Activated CD4-positive, alpha-beta memory T cell treated with anti-CD3 and anti-CD28 coated beads for 36 hours (primary cell): ENCODE results near the gene CDC42BPG. TPM values are rescaled to one million over a fixed set of nuclear protein-coding genes. Genes with fewer than 3 reads are reported as not detected.
"Not testable (repeated sequence)": the region's sequence is repeated elsewhere in the genome, so short reads cannot be mapped to it uniquely, and the experiment has no call there.

ENCODE experiments used
- CTCF ChIA-PET: fragments of 350-600 bp; sonication (Branson Sonifier 250); formaldehyde crosslinking; loops from one replicate; lab custom pipeline; 2021; ENCODE audit warnings: antibody characterized with exemption, inconsistent platforms; lab: Charles Lee
- POLR2A ChIA-PET: fragments of 350-600 bp; sonication (Branson Sonifier 250); formaldehyde crosslinking; loops from one replicate; lab custom pipeline; 2021; ENCODE audit warnings: antibody characterized with exemption; lab: Charles Lee
- DNase-seq: peaks from one replicate; pipeline ENCODE4 v3.0.0-alpha.2; 2020
- H3K27ac Mint-ChIP-seq: one replicate; pipeline ENCODE4 v1.8.0; 2021; ENCODE audit warnings: mixed read lengths
- H3K27me3 Mint-ChIP-seq: one replicate; pipeline ENCODE4 v1.8.0; 2021; ENCODE audit warnings: mixed read lengths
- H3K36me3 Mint-ChIP-seq: one replicate; pipeline ENCODE4 v1.8.0; 2021; ENCODE audit warnings: mixed read lengths
- H3K4me1 Mint-ChIP-seq: one replicate; pipeline ENCODE4 v1.8.0; 2021; ENCODE audit warnings: low read depth, mixed read lengths
- H3K4me3 Mint-ChIP-seq: one replicate; pipeline ENCODE4 v1.8.0; 2021; ENCODE audit warnings: mild to moderate bottlenecking, mixed read lengths
- H3K9me3 Mint-ChIP-seq: one replicate; pipeline ENCODE4 v1.8.0; 2021; ENCODE audit warnings: mixed read lengths
- intact Hi-C: fragments of 100-400 bp; cut with micrococcal nuclease; formaldehyde crosslinking; loops from one replicate; pipeline ENCODE4 v1.15.1; 2023
- total RNA-seq, 2 experiments: library from RNA; stranded (reverse); gene quantifications; one replicate each; pipeline ENCODE4 v1.2.3, GENCODE V29; 2021

The CDC42BPG gene
- total RNA-seq, 2 experiments from 2014 or later: 0.39 to 0.69 TPM

GRCh38 chr11:64849598-64850356, 5.3 kb upstream of the CDC42BPG start:
- Mint-ChIP-seq H3K4me3 (no peak overlapping the region), H3K4me1 (peaks cover 71% of the 10 kb centered on the region), H3K27me3 (no peaks in the 10 kb centered on the region), H3K9me3 (no peaks in the 10 kb centered on the region), H3K36me3 (peaks cover 17% of the 10 kb centered on the region), H3K27ac (peak overlapping the region; percentile 67)
- intact Hi-C loops: loop anchor here (2.0 to 5.0 kb wide), 3 partner anchors 15 to 483 kb away; partner anchors contain the start of genes DPF2 and SNX15
- POLR2A ChIA-PET: interaction anchor here (0.9 to 8.2 kb wide), 6 partner anchors 9 to 285 kb away, joined by 3 to 67 read pairs (median 16); partner anchors contain the start of genes EHD1 and SYVN1
- CTCF ChIA-PET: interaction anchor here (0.7 to 29.1 kb wide), 6 partner anchors 10 to 261 kb away, joined by 3 to 1198 read pairs (median 30); partner anchors contain the start of genes ARL2 and EHD1
- no peak for DNase-seq

GRCh38 chr11:64848826-64849597, 4.6 kb upstream of the CDC42BPG start:
- DNase-seq: no peak
- ChIA-PET CTCF (interaction anchor here (1.0 to 29.1 kb wide), 10 partner anchors 10 to 272 kb away, joined by 3 to 1198 read pairs (median 7); partner anchors contain the start of genes ARL2, ATG2A, EHD1 and TM7SF2), POLR2A (interaction anchor here (0.9 to 3.9 kb wide), 11 partner anchors 10 to 286 kb away, joined by 3 to 23 read pairs (median 6); partner anchors contain the start of genes EHD1 and SYVN1)
- intact Hi-C loops: loop anchor here (5.0 kb wide), 1 partner anchor 178 kb away; the partner anchor contains the start of gene SNX15
- no peaks in the 10 kb centered on the region for H3K9me3 Mint-ChIP-seq
- H3K36me3 Mint-ChIP-seq: peaks cover 10% of the 10 kb centered on the region
- H3K27ac Mint-ChIP-seq: peak overlapping the region; percentile 5
- no peaks in the 10 kb centered on the region for H3K27me3 Mint-ChIP-seq
- peaks cover 63% of the 10 kb centered on the region for H3K4me1 Mint-ChIP-seq
- H3K4me3 Mint-ChIP-seq: no peak overlapping the region

- Mint-ChIP-seq H3K27me3 (no peaks in the 10 kb centered on the region), H3K4me1 (peaks cover 60% of the 10 kb centered on the region), H3K36me3 (peaks cover 4% of the 10 kb centered on the region), H3K4me3 (no peak overlapping the region), H3K9me3 (no peaks in the 10 kb centered on the region), H3K27ac (no peak overlapping the region)
- intact Hi-C loops: loop anchor here (5.0 kb wide), 1 partner anchor 179 kb away; the partner anchor contains the start of gene SNX15
- no peak for DNase-seq
- CTCF ChIA-PET: interaction anchor here (0.8 to 29.1 kb wide), 11 partner anchors 9 to 273 kb away, joined by 3 to 1198 read pairs (median 6); partner anchors contain the start of genes ARL2, ATG2A, EHD1 and TM7SF2
- POLR2A ChIA-PET: interaction anchor here (1.0 to 3.9 kb wide), 10 partner anchors 11 to 286 kb away, joined by 3 to 23 read pairs (median 7); partner anchors contain the start of genes EHD1 and SYVN1
Measured at GRCh38 chr11:64848214-64848825, 3.9 kb upstream of the CDC42BPG start.

- Mint-ChIP-seq H3K4me3 (no peak overlapping the region), H3K9me3 (no peaks in the 10 kb centered on the region), H3K4me1 (peaks cover 48% of the 10 kb centered on the region), H3K27me3 (no peaks in the 10 kb centered on the region), H3K36me3 (no peaks in the 10 kb centered on the region), H3K27ac (peak overlapping the region; percentile 18)
- POLR2A ChIA-PET: interaction anchor here (1.9 to 3.9 kb wide), 4 partner anchors 17 to 38 kb away, joined by 8 to 23 read pairs (median 15); partner anchors contain the start of gene EHD1
- CTCF ChIA-PET: interaction anchor here (0.6 to 29.1 kb wide), 17 partner anchors 11 to 488 kb away, joined by 3 to 1198 read pairs (median 4); partner anchors contain the start of genes ARL2, ATG2A, EHD1 and FAU
- intact Hi-C loops: loop anchor here (1.0 to 5.0 kb wide), 4 partner anchors 47 to 270 kb away; partner anchors contain the start of genes ARL2, SNX15 and ZNHIT2
- DNase-seq: peak; percentile 94
Measured at GRCh38 chr11:64846998-64847666, 2.7 kb upstream of the CDC42BPG start.

GRCh38 chr11:64845776-64846129, 1.3 kb upstream of the CDC42BPG start:
- not testable (repeated sequence) for DNase-seq, H3K9me3 Mint-ChIP-seq, H3K27ac Mint-ChIP-seq, H3K27me3 Mint-ChIP-seq, H3K4me3 Mint-ChIP-seq, H3K36me3 Mint-ChIP-seq
- H3K4me1 Mint-ChIP-seq: peaks cover 34% of the 10 kb centered on the region
- POLR2A ChIA-PET: interaction anchor here (0.7 kb wide), 1 partner anchor 41 kb away, joined by 3 read pairs; no protein-coding TSS in a partner anchor
- CTCF ChIA-PET: interaction anchor here (1.3 to 29.1 kb wide), 5 partner anchors 10 to 169 kb away, joined by 4 to 1198 read pairs (median 56); partner anchors contain the start of genes ARL2 and EHD1
- intact Hi-C loops: loop anchor here (2.0 to 5.0 kb wide), 2 partner anchors 182 to 271 kb away; partner anchors contain the start of genes SNX15 and ZNHIT2

DNA sequence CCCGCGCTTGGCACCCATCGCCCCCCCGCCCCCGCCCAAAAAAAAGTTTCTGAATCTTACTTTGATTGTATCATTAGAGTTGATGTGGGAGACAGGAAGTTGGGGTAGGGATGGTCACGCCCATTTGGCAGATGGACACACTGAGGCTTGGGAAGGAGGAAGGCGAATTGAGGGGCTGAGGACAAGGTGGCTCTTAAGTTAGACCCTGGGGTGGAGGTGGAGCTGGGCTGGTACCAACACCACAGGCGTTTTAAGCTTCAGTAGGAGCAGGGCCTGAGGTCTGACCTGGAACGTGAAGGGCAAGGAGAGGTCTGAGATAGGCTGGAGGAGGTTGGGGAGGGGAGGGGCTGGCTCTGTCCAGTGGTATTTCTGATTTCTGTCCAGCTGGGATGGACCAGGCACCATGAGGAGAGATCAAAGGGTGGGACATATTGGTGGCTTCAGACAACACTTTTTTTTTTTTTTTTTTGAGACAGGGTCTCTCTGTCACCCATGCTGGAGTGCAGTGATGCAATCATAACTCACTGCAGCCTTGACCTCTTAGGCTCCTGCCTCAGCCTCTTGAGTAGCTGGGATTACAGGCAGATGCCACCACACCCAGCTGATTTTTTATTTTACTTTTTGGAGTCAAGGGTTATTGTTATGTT, 799 bp upstream of the CDC42BPG start:
- H3K9me3 Mint-ChIP-seq: no peaks in the 10 kb centered on the region
- H3K36me3 Mint-ChIP-seq: no peaks in the 10 kb centered on the region
- POLR2A ChIA-PET: interaction anchor here (0.7 kb wide), 1 partner anchor 42 kb away, joined by 3 read pairs; no protein-coding TSS in a partner anchor
- no peaks in the 10 kb centered on the region for H3K27me3 Mint-ChIP-seq
- intact Hi-C loops: loop anchor here (5.0 kb wide), 1 partner anchor 182 kb away; the partner anchor contains the start of gene SNX15
- H3K4me3 Mint-ChIP-seq: peak overlapping the region; percentile 57
- H3K4me1 Mint-ChIP-seq: peaks cover 32% of the 10 kb centered on the region
- CTCF ChIA-PET: interaction anchor here (1.0 to 29.1 kb wide), 6 partner anchors 9 to 169 kb away, joined by 3 to 1198 read pairs (median 30); partner anchors contain the start of genes ARL2, EHD1 and MAP4K2
- H3K27ac Mint-ChIP-seq: peak overlapping the region; percentile 23
- DNase-seq: no peak

GRCh38 chr11:64843686-64844329, 645 bp downstream of the CDC42BPG start:
- no peak for DNase-seq
- POLR2A ChIA-PET: interaction anchor here (1.1 kb wide), 1 partner anchor 21 kb away, joined by 3 read pairs; no protein-coding TSS in a partner anchor
- H3K4me1 Mint-ChIP-seq: peaks cover 23% of the 10 kb centered on the region
- no peaks in the 10 kb centered on the region for H3K36me3 Mint-ChIP-seq
- no peaks in the 10 kb centered on the region for H3K27me3 Mint-ChIP-seq
- H3K27ac Mint-ChIP-seq: no peak overlapping the region
- CTCF ChIA-PET: interaction anchor here (0.5 to 29.1 kb wide), 21 partner anchors 9 to 292 kb away, joined by 3 to 1198 read pairs (median 4); partner anchors contain the start of genes ARL2, EHD1, FAU and MAP4K2
- peak overlapping the region; percentile 45 for H3K4me3 Mint-ChIP-seq
- H3K9me3 Mint-ChIP-seq: no peaks in the 10 kb centered on the region
- intact Hi-C loops: no loop called here

- Mint-ChIP-seq H3K4me3 (no peak overlapping the region), H3K36me3 (no peaks in the 10 kb centered on the region), H3K4me1 (peaks cover 15% of the 10 kb centered on the region), H3K27me3 (no peaks in the 10 kb centered on the region), H3K27ac (no peak overlapping the region), H3K9me3 (no peaks in the 10 kb centered on the region)
- ChIA-PET CTCF (interaction anchor here (1.3 to 29.1 kb wide), 6 partner anchors 8 to 171 kb away, joined by 4 to 1198 read pairs (median 8); partner anchors contain the start of genes ARL2, EHD1 and MAP4K2), POLR2A (interaction anchor here (1.1 kb wide), 1 partner anchor 22 kb away, joined by 3 read pairs; no protein-coding TSS in a partner anchor)
- intact Hi-C loops: no loop called here
- no peak for DNase-seq
Measured at GRCh38 chr11:64842851-64843685, 1.4 kb downstream of the CDC42BPG start.

- Mint-ChIP-seq H3K4me1 (peaks cover 13% of the 10 kb centered on the region), H3K36me3 (no peaks in the 10 kb centered on the region), H3K9me3 (no peaks in the 10 kb centered on the region), H3K4me3 (no peak overlapping the region), H3K27me3 (no peaks in the 10 kb centered on the region), H3K27ac (no peak overlapping the region)
- DNase-seq: no peak
- intact Hi-C loops: no loop called here
- POLR2A ChIA-PET: no interaction called here
- CTCF ChIA-PET: interaction anchor here (29.1 kb wide), 1 partner anchor 44 kb away, joined by 1198 read pairs; the partner anchor contains the start of gene EHD1
Measured at GRCh38 chr11:64842366-64842759, 2.1 kb downstream of the CDC42BPG start.
